Thyroid gland (tissue), 4 donors: ENCODE results near the gene CYP19A1.

Experiments
- CTCF ChIP-seq, 6 experiments: fragments of 200-600 bp in 3 of 6; fragments of 450-650 bp in 3 of 6; sonication (generic) in 3 of 6; IDR thresholded peaks; one replicate each; pipeline ENCODE4 v1.5.1; 2016 to 2019; ENCODE audit warnings: antibody characterized with exemption in 6 of 6, mild to moderate bottlenecking in 2 of 6, inconsistent platforms in 1 of 6, moderate library complexity in 1 of 6
- POLR2A ChIP-seq, 2 donors: fragments of 450-650 bp; IDR thresholded peaks; one replicate each; pipeline ENCODE4 v1.6.1; 2017; ENCODE audit warnings: antibody characterized with exemption in 2 of 2, mild to moderate bottlenecking in 2 of 2, moderate library complexity in 1 of 2

GRCh38 chr15:51286816-51287215 is 51.6 kb downstream of the CYP19A1 start:
- TF ChIP-seq CTCF (IDR thresholded peaks at IDR 0.05): no peak
- no peak for TF ChIP-seq POLR2A (IDR thresholded peaks at IDR 0.05)
